NOMO-1 treated with DMSO at 0.1 percent for 48 hours (cell line): ENCODE data around the gene ATP1B3.
A peak's percentile ranks its signal among the peaks of the same experiment; 100 is the strongest.
"Not testable (repeated sequence)": the region's sequence is repeated elsewhere in the genome, so short reads cannot be mapped to it uniquely, and the experiment has no call there.

Source experiments
- DNase-seq: peaks from one replicate; lab custom pipeline; 2025; ENCODE audit not compliant: unreplicated experiment; lab: John Stamatoyannopoulos, UW

Gene ATP1B3

GRCh38 chr3:141901914-141902313, 25.5 kb downstream of the ATP1B3 start:
- DNase-seq, result no peak

GRCh38 chr3:141904203-141904602, 27.8 kb downstream of the ATP1B3 start:
- no peak for DNase-seq

GRCh38 chr3:141905129-141905528, 28.7 kb downstream of the ATP1B3 start:
- no peak for DNase-seq

- DNase-seq, result no peak
Observed at GRCh38 chr3:141909408-141909807, 33.0 kb downstream of the ATP1B3 start.

GRCh38 chr3:141909986-141910385, 33.5 kb downstream of the ATP1B3 start:
- not testable (repeated sequence) for DNase-seq

- peak; percentile 76 for DNase-seq
Observed at GRCh38 chr3:141913150-141913811, 36.8 kb downstream of the ATP1B3 start.

- peak; percentile 15 for DNase-seq
Observed at GRCh38 chr3:141914311-141914710, 37.9 kb downstream of the ATP1B3 start.

- no peak for DNase-seq
Observed at GRCh38 chr3:141915016-141915415, 38.6 kb downstream of the ATP1B3 start.

GRCh38 chr3:141915766-141916165, 39.3 kb downstream of the ATP1B3 start:
- DNase-seq, result no peak

GRCh38 chr3:141920701-141921100, 44.3 kb downstream of the ATP1B3 start:
- DNase-seq, result no peak

- no peak for DNase-seq
Observed at GRCh38 chr3:141921316-141921715, 44.9 kb downstream of the ATP1B3 start.

GRCh38 chr3:141925677-141926076, 49.2 kb downstream of the ATP1B3 start:
- DNase-seq, result not testable (repeated sequence)

- no peak for DNase-seq
Observed at GRCh38 chr3:141926929-141927328, 50.5 kb downstream of the ATP1B3 start.

GRCh38 chr3:141928631-141929270, 52.3 kb downstream of the ATP1B3 start:
- no peak for DNase-seq

- no peak for DNase-seq
Observed at GRCh38 chr3:141929341-141929995, 53.0 kb downstream of the ATP1B3 start.

GRCh38 chr3:141930801-141931200, 54.4 kb downstream of the ATP1B3 start:
- no peak for DNase-seq

- no peak for DNase-seq
Observed at GRCh38 chr3:141933421-141934300, 57.2 kb downstream of the ATP1B3 start.

GRCh38 chr3:141934354-141934753, 57.9 kb downstream of the ATP1B3 start:
- DNase-seq, result no peak

GRCh38 chr3:141938011-141938500, 61.6 kb downstream of the ATP1B3 start:
- DNase-seq, result no peak

- no peak for DNase-seq
Observed at GRCh38 chr3:141939759-141940158, 63.3 kb downstream of the ATP1B3 start.

- no peak for DNase-seq
Observed at GRCh38 chr3:141940194-141940776, 63.8 kb downstream of the ATP1B3 start.
